GM12864 (cell line): Measurements from ENCODE around the gene PXYLP1.
"Not testable (repeated sequence)": the region's sequence is repeated elsewhere in the genome, so short reads cannot be mapped to it uniquely, and the experiment has no call there.

Experiments used
- DNase-seq: peaks from one replicate; pipeline ENCODE4 v3.0.0-alpha.2; 2011; ENCODE audit warnings: low read depth
- H3K4me3 ChIP-seq: 2 replicates; pipeline ENCODE4 v1.5.1; 2011; ENCODE audit warnings: mild to moderate bottlenecking, low read depth, low read length, control low read depth
- TF ChIP-seq, protein P1 (sequence below): IDR thresholded peaks from 2 replicates; pipeline ENCODE4 v1.5.1; 2011; ENCODE audit warnings: low read depth, mild to moderate bottlenecking, moderate library complexity, low read length, control low read depth, inconsistent platforms; ENCODE audit errors: missing control alignments

The PXYLP1 gene

DNA sequence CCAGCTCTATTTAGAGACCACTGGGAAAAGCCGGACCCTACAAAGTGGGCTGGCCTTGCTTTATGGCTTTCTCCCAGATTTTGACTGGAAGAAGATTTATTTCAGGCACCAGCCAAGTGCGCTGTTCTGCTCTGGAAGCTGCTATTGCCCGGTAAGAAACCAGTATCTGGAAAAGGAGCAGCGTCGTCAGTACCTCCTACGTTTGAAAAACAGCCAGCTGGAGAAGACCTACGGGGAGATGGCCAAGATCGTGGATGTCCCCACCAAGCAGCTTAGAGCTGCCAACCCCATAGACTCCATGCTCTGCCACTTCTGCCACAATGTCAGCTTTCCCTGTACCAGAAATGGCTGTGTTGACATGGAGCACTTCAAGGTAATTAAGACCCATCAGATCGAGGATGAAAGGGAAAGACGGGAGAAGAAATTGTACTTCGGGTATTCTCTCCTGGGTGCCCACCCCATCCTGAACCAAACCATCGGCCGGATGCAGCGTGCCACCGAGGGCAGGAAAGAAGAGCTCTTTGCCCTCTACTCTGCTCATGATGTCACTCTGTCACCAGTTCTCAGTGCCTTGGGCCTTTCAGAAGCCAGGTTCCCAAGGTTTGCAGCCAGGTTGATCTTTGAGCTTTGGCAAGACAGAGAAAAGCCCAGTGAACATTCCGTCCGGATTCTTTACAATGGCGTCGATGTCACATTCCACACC lies 60.9 kb downstream of the PXYLP1 start:
- TF ChIP-seq, protein P1, sequence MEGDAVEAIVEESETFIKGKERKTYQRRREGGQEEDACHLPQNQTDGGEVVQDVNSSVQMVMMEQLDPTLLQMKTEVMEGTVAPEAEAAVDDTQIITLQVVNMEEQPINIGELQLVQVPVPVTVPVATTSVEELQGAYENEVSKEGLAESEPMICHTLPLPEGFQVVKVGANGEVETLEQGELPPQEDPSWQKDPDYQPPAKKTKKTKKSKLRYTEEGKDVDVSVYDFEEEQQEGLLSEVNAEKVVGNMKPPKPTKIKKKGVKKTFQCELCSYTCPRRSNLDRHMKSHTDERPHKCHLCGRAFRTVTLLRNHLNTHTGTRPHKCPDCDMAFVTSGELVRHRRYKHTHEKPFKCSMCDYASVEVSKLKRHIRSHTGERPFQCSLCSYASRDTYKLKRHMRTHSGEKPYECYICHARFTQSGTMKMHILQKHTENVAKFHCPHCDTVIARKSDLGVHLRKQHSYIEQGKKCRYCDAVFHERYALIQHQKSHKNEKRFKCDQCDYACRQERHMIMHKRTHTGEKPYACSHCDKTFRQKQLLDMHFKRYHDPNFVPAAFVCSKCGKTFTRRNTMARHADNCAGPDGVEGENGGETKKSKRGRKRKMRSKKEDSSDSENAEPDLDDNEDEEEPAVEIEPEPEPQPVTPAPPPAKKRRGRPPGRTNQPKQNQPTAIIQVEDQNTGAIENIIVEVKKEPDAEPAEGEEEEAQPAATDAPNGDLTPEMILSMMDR: no peak
- DNase-seq: no peak

DNA sequence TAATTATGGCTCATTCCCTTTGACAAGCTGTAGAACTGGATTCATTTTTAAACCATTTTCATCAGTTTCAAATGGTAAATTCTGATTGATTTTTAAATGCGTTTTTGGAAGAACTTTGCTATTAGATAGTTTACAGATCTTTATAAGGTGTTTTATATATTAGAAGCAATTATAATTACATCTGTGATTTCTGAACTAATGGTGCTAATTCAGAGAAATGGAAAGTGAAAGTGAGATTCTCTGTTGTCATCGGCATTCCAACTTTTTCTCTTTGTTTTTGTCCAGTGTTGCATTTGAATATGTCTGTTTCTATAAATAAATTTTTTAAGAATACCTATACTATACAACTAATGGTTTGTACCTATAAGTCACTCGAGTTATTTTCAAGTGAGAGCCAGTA lies 62.7 kb downstream of the PXYLP1 start:
- no peak overlapping the region; the same call in 1 of the 2 replicates for H3K4me3 ChIP-seq
- TF ChIP-seq, protein P1: no peak
- no peak for DNase-seq

More for the DNA sequence above, 60.9 kb downstream of the PXYLP1 start:
- no peak overlapping the region for H3K4me3 ChIP-seq

DNA sequence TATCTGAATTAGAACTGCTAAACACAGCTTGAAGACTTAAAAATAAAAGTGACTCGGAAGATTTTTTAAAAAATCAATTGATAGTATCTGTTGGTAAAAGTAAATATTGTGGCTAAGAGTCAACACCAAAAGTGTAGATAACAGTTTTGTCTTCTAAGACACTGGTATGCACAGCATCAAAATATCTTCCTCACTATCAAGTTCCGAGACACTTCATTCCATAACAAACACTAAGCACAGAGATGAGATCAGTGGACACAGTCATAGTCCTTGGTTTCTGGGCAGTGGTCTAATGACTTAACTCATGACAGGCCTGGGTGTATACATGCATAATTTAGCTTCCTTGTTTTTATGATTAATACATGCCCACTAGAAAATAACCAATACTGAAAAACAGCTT lies 63.2 kb downstream of the PXYLP1 start:
- no peak overlapping the region for H3K4me3 ChIP-seq
- DNase-seq: no peak
- TF ChIP-seq, protein P1: no peak

DNA sequence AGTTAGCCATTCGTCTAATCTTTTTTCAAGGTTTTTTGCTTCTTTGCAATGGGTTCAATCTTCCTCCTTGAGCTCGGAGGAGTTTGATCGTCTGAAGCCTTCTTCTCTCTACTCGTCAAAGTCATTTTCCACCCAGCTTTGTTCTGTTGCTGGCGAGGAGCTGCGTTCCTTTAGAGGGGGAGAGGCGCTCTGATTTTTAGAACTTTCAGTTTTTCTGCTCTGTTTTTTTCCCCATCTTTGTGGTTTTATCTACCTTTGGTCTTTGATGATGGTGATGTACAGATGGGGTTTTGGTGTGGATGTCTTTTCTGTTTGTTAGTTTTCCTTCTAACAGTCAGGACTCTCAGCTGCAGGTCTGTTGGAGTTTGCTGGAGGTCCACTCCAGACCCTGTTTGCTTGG lies 68.8 kb downstream of the PXYLP1 start:
- not testable (repeated sequence) for H3K4me3 ChIP-seq, DNase-seq

DNA sequence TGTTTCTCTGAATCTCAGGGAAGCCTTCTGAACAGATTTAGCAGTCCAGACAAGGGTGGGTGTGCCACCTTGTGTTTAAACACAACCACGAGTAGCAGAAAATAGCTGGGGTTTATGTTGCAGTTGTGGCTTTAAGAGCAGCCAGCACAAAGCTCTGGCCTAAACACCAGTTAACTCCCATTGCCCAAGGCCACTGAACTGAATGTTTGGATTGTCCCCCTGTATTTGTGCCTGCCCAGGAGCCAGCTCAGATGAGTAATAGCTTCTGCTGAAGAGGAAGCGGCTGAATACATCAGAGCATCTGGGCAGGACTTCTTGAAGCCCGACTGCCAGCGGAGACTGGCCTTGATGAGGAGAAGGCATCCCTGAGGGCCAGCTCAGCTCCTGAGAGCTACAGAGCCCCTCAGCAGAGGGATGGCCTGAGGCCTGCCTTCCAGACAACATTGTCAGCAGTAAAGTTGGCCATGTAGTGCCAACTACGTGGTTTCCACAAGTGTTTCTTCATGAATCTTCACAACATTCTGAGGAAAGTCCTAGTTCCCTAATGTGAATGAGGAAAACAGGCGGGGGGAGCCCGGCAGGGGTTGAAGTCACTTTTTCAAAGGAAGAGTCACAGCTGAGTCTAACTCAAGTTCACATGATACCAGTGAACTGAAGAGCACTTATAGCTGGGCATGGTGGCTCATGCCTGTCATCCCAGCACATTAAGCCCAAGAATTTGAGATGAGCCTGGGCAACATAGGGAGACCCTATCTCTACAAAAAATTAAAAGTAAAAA lies 70.9 kb downstream of the PXYLP1 start:
- TF ChIP-seq, protein P1: no peak
- no peak overlapping the region for H3K4me3 ChIP-seq
- DNase-seq: no peak

DNA sequence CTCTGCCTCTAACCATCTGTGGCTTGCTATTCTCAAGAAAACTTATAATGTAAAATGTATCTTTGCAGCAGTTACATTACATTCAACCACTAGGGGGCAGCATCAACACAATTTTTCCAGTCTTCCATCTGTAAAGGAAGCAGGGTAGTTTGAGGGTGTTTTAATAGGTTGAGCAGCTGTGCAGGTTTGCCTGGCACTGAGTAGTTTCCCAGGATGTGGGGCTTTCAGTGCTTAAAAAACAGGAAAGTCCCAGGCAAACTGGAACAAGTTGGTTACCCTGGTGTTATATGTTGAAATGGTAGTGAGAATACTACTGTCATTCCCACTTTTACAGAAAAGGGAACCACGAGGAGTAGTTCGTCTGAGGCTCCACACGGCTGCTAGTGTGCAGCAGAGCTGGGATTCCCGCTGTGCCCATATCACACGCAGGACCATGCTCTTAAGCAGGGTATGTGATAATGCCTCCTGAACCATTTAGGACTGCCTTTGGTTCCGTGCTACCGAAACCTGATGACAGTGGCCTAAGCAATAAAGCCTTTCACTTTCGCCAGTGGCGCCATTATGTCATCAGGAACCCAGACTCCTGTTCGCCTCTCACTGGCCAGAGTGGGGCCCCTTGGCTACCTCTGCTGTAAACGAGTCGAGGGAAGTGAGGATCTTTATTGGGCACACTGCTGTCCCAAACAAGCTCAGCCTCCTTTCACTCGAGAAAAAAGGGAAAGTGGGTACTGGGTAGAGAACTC lies 72.0 kb downstream of the PXYLP1 start:
- peak; percentile 69 for DNase-seq
- H3K4me3 ChIP-seq: no peak overlapping the region
- TF ChIP-seq, protein P1: peak; percentile 58

DNA sequence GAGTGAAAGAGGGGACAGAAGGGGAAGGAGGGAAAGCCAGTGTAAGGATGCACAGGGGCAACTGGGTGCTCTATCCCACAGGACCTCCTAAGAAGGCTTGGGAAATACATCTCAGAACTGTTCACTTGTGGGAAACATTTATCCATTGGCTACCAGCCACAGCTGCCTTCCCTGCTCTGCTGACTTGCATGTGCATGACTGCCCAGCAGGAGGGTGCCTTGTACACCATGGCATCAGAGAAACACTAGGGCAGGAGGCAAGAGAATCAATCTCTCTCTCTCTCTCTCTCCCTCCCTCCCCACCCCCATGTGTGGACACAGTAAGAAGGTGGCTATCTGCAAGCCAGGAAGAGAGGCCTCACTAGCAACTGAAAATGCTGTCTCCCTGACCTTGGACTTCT lies 73.8 kb downstream of the PXYLP1 start:
- DNase-seq: no peak

More for the DNA sequence above, 73.8 kb downstream of the PXYLP1 start:
- H3K4me3 ChIP-seq: no peak overlapping the region
- TF ChIP-seq, protein P1: peak; percentile 25
